ENCODE data around the gene FGF18.
"Not testable (repeated sequence)": the region's sequence is repeated elsewhere in the genome, so short reads cannot be mapped to it uniquely, and the experiment has no call there.

FGF18 gene

DNA sequence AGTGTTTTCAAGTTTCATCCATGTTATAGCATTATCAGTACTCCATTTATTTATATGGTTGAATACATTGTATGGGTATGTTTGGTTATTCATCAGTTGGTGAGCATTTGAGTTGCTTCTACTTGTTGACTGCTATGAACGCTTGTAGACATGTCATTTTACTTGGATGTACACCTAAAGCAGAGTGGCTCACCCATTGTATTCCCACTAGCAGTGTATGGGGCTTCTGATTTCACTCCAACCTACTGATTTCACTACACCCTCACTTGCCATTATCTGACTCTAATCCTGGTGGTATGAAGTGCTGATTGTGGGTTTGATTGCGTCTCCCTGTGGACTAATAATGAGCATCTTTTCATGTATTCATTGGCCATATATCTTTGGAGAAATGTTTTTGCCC lies 22.3 kb upstream of the FGF18 start:
- H3K27me3 ChIP-seq = no peaks in the 10 kb centered on the region
- H3K9me3 ChIP-seq = no peaks in the 10 kb centered on the region
- peaks cover 62 to 95% (median 77%) of the 10 kb centered on the region in 3 donors for H3K36me3 ChIP-seq
- no peak for DNase-seq
- intact Hi-C loops (cut with DNase I; ENCODE audit: low total_unique reads) = no loop called here
- H3K4me1 ChIP-seq = peaks cover 0 to 20% (median 0%) of the 10 kb centered on the region in 4 donors
- H3K27ac ChIP-seq = no peak overlapping the region
- no peak overlapping the region for H3K4me3 ChIP-seq
- no peak for TF ChIP-seq CTCF (IDR thresholded peaks at IDR 0.05)

GRCh38 chr5:171397599-171397998 lies 21.8 kb upstream of the FGF18 start:
- TF ChIP-seq CTCF (IDR thresholded peaks at IDR 0.05) = no peak
- Histone ChIP-seq H3K27me3 (no peaks in the 10 kb centered on the region), H3K36me3 (peaks cover 60 to 91% (median 75%) of the 10 kb centered on the region in 3 donors), H3K27ac (no peak overlapping the region), H3K4me1 (peaks cover 0 to 19% (median 0%) of the 10 kb centered on the region in 4 donors), H3K9me3 (no peaks in the 10 kb centered on the region), H3K4me3 (no peak overlapping the region)
- intact Hi-C loops (cut with DNase I; ENCODE audit: low total_unique reads) = no loop called here
- no peak for DNase-seq

DNA sequence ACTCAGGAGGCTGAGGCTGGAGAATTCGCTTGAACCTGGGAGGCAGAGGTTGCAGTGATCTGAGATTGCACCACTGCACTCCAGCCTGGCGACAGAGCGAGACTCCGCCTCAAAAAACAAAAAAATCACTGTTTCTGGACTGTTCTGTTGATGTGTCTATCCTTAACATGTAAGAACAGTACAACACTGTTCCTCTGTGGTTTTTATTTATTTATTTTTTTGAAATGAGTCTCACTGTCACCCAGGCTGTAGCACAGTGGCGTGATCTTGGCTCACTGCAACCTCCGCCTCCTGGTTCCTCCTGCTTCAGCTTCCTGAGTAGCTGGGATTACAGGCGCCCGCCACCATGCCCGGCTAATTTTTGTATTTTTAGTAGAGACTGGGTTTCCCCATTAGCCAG lies 20.8 kb upstream of the FGF18 start:
- H3K4me3 ChIP-seq; H3K27ac ChIP-seq; H3K27me3 ChIP-seq; H3K9me3 ChIP-seq; DNase-seq; intact Hi-C loops (cut with DNase I; ENCODE audit: low total_unique reads): not testable (repeated sequence)
- Histone ChIP-seq H3K4me1 (peaks cover 0 to 19% (median 0%) of the 10 kb centered on the region in 4 donors), H3K36me3 (peaks cover 49 to 80% (median 65%) of the 10 kb centered on the region in 3 donors)

DNA sequence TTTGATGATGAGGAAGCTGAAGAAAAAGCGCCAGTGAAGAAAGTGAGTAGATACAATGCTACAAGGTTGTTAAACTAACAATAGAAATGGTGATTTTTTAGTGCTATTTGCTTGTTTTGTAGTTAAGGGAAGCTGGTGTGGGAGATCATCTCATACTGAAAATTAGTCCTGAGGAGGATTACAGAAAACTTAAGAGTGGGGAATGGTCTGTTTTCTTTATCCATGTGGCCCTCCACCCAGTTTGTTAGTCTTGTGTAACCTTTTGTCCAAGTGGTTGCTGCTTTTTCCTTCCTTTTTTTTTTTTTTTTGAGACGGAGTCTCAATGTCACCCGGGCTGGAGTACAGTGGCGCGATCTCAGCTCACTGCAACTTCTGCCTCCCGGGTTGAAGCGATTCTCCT lies 19.3 kb upstream of the FGF18 start:
- no peak for DNase-seq
- Histone ChIP-seq H3K4me1 (peaks cover 0 to 19% (median 0%) of the 10 kb centered on the region in 4 donors), H3K27ac (no peak overlapping the region), H3K4me3 (no peak overlapping the region), H3K36me3 (peaks cover 44 to 71% (median 54%) of the 10 kb centered on the region in 3 donors), H3K9me3 (no peaks in the 10 kb centered on the region), H3K27me3 (no peaks in the 10 kb centered on the region)
- TF ChIP-seq CTCF (IDR thresholded peaks at IDR 0.05) = no peak
- intact Hi-C loops (cut with DNase I; ENCODE audit: low total_unique reads) = no loop called here

DNA sequence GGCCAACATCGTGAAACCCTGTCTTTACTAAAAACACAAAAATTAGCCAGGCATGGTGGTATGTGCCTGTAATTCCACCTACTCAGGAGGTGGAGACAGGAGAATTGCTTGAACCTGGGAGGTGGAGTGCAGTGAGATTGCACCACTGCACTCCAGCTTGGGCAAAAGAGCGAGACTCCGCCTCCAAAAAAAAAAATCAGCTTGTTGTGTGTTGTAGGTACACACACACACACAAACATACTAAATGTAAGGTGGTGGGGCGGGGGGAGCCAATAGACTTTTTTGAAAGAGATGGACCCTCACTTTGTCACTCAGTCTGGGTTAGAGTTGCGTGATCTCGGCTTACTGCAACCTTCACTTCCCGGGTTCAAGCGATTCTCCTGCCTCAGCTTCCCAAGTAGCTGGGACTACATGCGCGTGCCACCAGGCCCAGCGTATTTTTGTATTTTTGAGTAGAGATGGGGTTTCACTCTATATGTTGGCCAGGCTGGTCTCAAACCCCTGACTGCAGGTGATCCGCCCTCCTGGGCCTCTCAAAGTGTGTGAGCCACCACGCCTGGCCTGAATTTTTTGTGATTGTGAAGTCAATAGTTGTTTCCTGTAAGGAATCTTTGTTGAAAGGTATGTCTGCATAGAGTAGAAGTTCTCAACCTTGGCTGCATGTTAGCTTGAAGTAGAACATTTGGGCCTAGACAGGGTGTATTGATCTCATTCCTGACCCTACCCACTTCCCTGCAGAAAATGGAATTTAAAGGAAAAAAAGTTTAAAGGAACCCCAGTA lies 18.1 kb upstream of the FGF18 start:
- DNase-seq = no peak
- intact Hi-C loops (cut with DNase I; ENCODE audit: low total_unique reads) = no loop called here
- Histone ChIP-seq H3K9me3 (no peaks in the 10 kb centered on the region), H3K36me3 (peaks cover 45 to 71% (median 54%) of the 10 kb centered on the region in 3 donors), H3K4me1 (peaks cover 0 to 27% (median 0%) of the 10 kb centered on the region in 4 donors), H3K27me3 (no peaks in the 10 kb centered on the region), H3K4me3 (no peak overlapping the region), H3K27ac (no peak overlapping the region)
- no peak for TF ChIP-seq CTCF (IDR thresholded peaks at IDR 0.05)

DNA sequence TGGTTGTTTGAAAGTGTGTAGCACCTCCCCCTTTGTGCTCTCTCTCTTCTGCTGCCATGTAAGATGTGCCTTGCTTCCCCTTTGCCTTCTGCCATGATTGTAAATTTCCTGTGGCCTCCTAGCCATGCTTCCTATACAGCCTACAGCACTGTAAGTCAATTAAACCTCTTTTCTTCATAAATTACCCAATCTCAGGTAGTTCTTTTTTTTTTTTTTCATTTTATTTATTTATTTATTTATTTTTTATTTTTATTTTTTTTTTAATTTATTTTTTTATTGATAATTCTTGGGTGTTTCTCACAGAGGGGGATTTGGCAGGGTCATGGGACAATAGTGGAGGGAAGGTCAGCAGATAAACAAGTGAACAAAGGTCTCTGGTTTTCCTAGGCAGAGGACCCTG lies 16.7 kb upstream of the FGF18 start:
- H3K4me3 ChIP-seq; H3K9me3 ChIP-seq; intact Hi-C loops (cut with DNase I; ENCODE audit: low total_unique reads); H3K27me3 ChIP-seq; DNase-seq; H3K27ac ChIP-seq: not testable (repeated sequence)
- H3K4me1 ChIP-seq = peaks cover 0 to 21% (median 0%) of the 10 kb centered on the region in 4 donors
- peaks cover 46 to 62% (median 58%) of the 10 kb centered on the region in 3 donors for H3K36me3 ChIP-seq

Measured in tibial artery (tissue), 4 donors.